MM.1S (cell line): ENCODE results near the gene FBXL2.

Experiments
- EZH2phosphoT487 ChIP-seq: fragments of 300-600 bp; sonication (generic); IDR thresholded peaks from 2 replicates; pipeline ENCODE4 v1.6.1; 2018; ENCODE audit warnings: antibody characterized with exemption, low read length
- TF ChIP-seq, protein P1 (sequence below): fragments of 300-600 bp; sonication (generic); IDR thresholded peaks from 2 replicates; pipeline ENCODE4 v1.5.1; 2016; ENCODE audit warnings: antibody characterized with exemption, low read length, mixed read lengths

DNA sequence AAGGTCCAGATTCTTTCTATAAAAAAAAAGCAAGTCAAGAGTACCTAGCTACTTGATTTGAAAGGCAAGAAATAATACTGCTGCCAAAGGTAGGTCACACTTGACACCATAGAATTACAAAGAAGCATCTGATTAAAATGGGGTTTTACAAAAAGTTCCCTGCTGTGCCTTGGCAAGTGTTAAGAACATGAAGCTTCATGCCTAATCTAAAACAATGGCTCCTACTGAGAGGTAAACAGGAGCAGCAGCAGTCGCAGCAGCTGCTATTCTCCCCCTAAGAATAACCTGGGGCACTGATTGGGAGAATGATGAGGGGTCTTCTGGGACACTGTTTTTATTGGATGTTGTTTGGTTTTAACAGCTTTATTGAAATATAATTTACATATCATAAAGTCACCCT, 148.8 kb downstream of the FBXL2 start:
- TF ChIP-seq, protein P1, sequence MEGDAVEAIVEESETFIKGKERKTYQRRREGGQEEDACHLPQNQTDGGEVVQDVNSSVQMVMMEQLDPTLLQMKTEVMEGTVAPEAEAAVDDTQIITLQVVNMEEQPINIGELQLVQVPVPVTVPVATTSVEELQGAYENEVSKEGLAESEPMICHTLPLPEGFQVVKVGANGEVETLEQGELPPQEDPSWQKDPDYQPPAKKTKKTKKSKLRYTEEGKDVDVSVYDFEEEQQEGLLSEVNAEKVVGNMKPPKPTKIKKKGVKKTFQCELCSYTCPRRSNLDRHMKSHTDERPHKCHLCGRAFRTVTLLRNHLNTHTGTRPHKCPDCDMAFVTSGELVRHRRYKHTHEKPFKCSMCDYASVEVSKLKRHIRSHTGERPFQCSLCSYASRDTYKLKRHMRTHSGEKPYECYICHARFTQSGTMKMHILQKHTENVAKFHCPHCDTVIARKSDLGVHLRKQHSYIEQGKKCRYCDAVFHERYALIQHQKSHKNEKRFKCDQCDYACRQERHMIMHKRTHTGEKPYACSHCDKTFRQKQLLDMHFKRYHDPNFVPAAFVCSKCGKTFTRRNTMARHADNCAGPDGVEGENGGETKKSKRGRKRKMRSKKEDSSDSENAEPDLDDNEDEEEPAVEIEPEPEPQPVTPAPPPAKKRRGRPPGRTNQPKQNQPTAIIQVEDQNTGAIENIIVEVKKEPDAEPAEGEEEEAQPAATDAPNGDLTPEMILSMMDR, result no peak
- no peak for TF ChIP-seq EZH2phosphoT487
